Fibroblast of upper back skin (primary cell): ENCODE data around the gene CPNE1.
"Not testable (repeated sequence)": the region's sequence is repeated elsewhere in the genome, so short reads cannot be mapped to it uniquely, and the experiment has no call there.

Source experiments
- DNase-seq: peaks from one replicate; pipeline ENCODE4 v3.0.0-alpha.2; 2013

Gene CPNE1

GRCh38 chr20:35664466-35665206, at the start of gene CPNE1, which contains the start of gene RBM12:
Gene CPNE1 (minus strand): TSS chr20:35664900. CDS start chr20:35632923, 31,977 bp downstream.
Gene RBM12 (minus strand): TSS chr20:35664900. CDS start chr20:35655322, 9,578 bp downstream.
- DNase-seq: peak; percentile 91

- no peak for DNase-seq
Observed at GRCh38 chr20:35714127-35714526, 49.4 kb upstream of the CPNE1 start.

- DNase-seq: not testable (repeated sequence)
Observed at GRCh38 chr20:35713120-35713519, 48.4 kb upstream of the CPNE1 start.

- DNase-seq: no peak
Observed at GRCh38 chr20:35711588-35712209, 47.0 kb upstream of the CPNE1 start.

- DNase-seq: no peak
Observed at GRCh38 chr20:35710884-35711587, 46.3 kb upstream of the CPNE1 start.

GRCh38 chr20:35710039-35710438, 45.3 kb upstream of the CPNE1 start:
- DNase-seq: no peak

- no peak for DNase-seq
Observed at GRCh38 chr20:35709259-35709658, 44.6 kb upstream of the CPNE1 start.

- DNase-seq: no peak
Observed at GRCh38 chr20:35708502-35708901, 43.8 kb upstream of the CPNE1 start.

- DNase-seq: not testable (repeated sequence)
Observed at GRCh38 chr20:35706591-35707529, 42.2 kb upstream of the CPNE1 start.

GRCh38 chr20:35705894-35706293, 41.2 kb upstream of the CPNE1 start:
- DNase-seq: not testable (repeated sequence)

GRCh38 chr20:35704514-35705261, 40.0 kb upstream of the CPNE1 start:
- DNase-seq: no peak

GRCh38 chr20:35702824-35703695, 38.4 kb upstream of the CPNE1 start:
- no peak for DNase-seq

GRCh38 chr20:35702051-35702823, 37.5 kb upstream of the CPNE1 start:
- DNase-seq: peak; percentile 40

GRCh38 chr20:35700625-35701148, 36.0 kb upstream of the CPNE1 start:
- no peak for DNase-seq

GRCh38 chr20:35699957-35700624, 35.4 kb upstream of the CPNE1 start:
- DNase-seq: no peak

- DNase-seq: peak; percentile 78
Observed at GRCh38 chr20:35699127-35699956, 34.6 kb upstream of the CPNE1 start, which contains the start of the genes NFS1 and ROMO1. Gene NFS1 (minus strand): TSS chr20:35699352. CDS start chr20:35699288, 64 bp downstream. Gene ROMO1 (plus strand): TSS chr20:35699405. CDS start chr20:35699633, 228 bp downstream.

GRCh38 chr20:35698298-35699126, 33.8 kb upstream of the CPNE1 start:
- no peak for DNase-seq
